RWPE1 (cell line): ENCODE results near the gene AMDHD2.
"Not testable (repeated sequence)": the region's sequence is repeated elsewhere in the genome, so short reads cannot be mapped to it uniquely, and the experiment has no call there.

ENCODE experiments used
- CTCF ChIA-PET: fragments of 350-600 bp; sonication (Branson Sonifier 250); formaldehyde crosslinking; extraction: SDS; loops from one replicate; lab custom pipeline; 2021; lab: Yijun Ruan, JAX
- POLR2A ChIA-PET: fragments of 400-600 bp; formaldehyde crosslinking; extraction: SDS; loops from one replicate; lab custom pipeline; 2020; ENCODE audit warnings: antibody characterized with exemption; ENCODE audit not compliant: low non-redundant PET; lab: Yijun Ruan, JAX
- DNase-seq: peaks from one replicate; pipeline ENCODE4 v3.0.0; 2012; ENCODE audit warnings: low spot score
- H3K27ac ChIP-seq: fragments of 450-650 bp; 2 replicates; pipeline ENCODE4 v1.5.1; 2017

AMDHD2 gene

DNA sequence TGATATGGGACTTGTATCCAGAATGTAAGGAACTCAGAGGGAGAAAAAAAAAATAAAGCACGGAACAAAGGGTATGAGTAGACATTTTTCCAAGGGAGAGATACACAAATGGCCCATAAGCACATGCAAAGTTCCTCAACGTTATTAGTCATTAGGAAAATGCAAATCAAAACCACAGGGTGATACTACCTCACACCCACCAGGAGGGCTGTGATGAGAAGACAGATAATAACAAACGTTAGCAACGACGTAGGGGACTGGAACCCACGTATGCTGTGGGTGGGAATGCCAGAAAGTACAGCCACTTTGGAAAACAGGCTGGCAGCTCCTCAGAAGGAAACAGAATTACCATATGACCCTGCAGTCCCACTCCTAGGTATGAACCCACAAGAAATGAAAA, 52.5 kb downstream of the AMDHD2 start:
- H3K27ac ChIP-seq, DNase-seq, POLR2A ChIA-PET, CTCF ChIA-PET: not testable (repeated sequence)

DNA sequence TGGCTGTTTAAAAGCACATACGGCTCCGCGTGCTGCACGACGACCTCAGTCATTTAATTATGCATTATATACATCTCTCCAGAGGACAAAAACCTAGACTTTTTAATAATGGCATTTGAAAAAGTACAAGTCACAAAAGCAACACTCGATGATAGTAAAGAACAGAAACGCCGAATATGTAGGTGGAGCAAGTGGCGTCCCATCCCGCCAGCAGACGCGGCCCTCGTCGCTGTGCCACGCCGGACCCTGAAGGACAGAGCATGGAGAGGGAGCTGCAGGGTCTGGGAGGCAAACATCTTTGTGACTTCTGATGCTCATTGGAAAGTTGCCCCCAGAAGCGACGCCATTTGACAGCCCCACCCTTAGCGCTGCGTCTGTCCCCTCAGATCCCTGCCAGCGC, 55.7 kb downstream of the AMDHD2 start:
- DNase-seq, POLR2A ChIA-PET, CTCF ChIA-PET, H3K27ac ChIP-seq: not testable (repeated sequence)

DNA sequence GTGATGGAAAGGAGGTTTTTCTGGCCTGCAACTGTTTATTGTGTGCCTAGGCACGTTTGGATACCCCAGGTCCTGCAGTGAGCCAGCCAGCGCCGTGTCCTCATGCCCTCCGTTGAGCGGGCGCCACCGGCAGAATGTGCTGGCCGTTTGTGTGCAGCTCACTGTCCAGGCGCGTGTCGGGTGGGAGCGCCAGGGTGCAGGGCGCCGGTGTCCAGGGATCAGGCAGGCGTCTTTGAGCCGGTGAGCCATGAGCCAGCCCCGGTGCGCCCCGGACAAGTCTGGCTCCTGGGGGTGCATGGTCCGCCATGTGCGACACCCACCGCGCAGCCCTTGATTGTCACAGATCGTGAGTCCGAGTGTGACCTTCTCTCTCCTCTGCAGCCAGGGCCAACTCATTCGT, 56.9 kb downstream of the AMDHD2 start:
- CTCF ChIA-PET, H3K27ac ChIP-seq, DNase-seq, POLR2A ChIA-PET: not testable (repeated sequence)

DNA sequence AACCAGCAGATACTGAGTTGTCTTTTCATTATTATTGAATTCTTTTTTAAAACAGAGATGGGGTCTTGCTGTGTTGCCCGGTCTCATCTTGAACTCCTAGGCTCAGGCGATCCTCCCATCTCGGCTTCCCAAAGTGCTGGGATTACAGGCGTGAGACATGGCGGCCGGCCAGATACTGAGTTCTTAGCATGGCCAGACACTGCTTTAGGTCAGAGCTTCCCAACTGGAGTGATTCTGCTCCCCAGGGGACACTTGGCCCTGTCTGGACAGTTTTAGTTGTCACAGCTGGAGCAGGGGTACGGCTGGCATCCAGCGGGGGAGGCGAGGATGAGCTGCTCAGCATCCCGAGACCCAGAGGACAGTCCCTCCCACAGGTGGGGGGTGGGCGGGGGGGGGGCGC, 58.7 kb downstream of the AMDHD2 start:
- CTCF ChIA-PET, POLR2A ChIA-PET: not testable (repeated sequence)

DNA sequence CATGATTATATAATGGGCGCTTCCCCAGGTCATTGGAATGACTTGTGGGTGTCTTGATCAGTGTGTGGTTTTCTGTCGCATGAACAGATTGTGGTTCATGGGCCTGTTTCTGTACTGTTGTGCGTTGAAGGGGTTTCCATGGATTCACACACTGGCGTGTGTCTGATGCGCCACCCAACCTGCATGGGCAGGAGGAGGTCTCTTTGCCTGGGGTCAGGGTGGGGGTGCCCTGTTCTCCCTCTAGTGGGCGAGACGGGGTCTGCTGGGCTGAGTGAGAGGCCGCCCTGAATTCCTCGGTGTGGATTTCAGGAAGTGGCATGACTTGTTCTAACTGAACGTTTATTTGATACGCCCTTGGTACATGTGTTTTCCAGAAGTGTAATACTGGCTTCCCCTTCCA, 60.0 kb downstream of the AMDHD2 start:
- CTCF ChIA-PET, DNase-seq, POLR2A ChIA-PET, H3K27ac ChIP-seq: not testable (repeated sequence)

More for the DNA sequence above, 58.7 kb downstream of the AMDHD2 start:
- H3K27ac ChIP-seq, DNase-seq: not testable (repeated sequence)

DNA sequence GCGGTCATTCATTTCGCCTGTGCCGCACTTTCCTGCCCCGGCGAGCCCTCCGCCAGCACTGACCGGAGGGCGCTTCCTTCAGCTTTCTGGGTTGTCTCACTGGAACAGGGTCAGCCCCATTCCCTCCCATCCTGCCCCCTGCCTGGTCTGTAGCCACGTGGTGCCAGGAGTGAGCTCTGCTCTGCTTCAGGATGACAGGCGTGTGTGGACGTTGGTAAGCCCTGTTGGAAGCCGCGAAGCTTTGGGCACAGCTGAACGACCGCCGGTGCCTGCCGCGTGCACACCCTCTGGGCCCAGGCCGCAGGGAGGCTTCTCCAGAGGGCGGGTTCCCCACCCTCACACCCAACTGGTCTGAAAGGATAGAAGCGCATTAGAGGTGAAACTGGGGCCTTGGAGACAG, 60.6 kb downstream of the AMDHD2 start:
- POLR2A ChIA-PET, CTCF ChIA-PET, DNase-seq, H3K27ac ChIP-seq: not testable (repeated sequence)
